TTC549 (cell line): ENCODE data around the gene WDR7.

Experiments
- FAIRE-seq: peaks from 2 replicates; lab custom pipeline; 2012; peaks lifted over from hg19 to GRCh38; lab: Jason Lieb, UNC

WDR7 gene

DNA sequence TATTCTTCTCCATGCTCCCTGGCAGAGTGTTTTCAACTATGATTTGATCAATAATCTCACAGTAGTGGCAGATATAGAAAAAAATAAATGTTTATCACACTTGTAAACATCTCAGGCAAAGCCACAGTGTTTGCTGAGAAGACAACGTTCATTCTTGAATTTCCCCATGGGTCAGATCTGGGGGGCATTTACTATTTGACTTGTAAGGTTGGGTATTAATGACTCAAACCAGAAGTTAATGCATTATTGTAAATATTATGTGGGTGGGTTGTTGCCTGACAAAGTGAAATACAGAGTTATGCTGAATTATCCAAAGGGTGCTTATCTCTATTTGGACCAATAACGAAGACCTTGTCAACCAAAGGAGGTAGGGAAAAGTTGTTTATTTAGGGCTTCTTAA is 346.0 kb downstream of the WDR7 start:
- FAIRE-seq, result no peak

DNA sequence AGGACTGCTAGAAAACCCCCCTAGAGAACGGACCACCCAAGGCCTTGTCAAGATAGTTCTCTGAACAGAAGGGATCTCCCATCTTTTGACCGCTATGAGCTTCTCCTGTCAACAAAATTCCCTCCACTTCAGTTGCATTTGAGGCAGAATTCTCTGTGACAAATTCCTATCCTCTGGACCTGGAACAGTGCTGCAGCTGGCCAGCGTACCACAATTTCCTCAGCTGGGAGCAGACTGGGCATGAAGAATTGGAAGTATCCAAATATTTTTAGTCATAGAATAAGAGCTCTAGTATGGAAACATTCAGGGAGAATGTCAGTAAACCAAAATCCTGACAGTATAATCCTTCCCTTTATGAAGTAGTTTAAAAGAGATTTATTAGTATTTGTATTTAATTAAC is 348.7 kb downstream of the WDR7 start:
- no peak for FAIRE-seq

- no peak for FAIRE-seq
These were observed 351.5 kb downstream of the WDR7 start for GRCh38 chr18:57002627-57003026.

DNA sequence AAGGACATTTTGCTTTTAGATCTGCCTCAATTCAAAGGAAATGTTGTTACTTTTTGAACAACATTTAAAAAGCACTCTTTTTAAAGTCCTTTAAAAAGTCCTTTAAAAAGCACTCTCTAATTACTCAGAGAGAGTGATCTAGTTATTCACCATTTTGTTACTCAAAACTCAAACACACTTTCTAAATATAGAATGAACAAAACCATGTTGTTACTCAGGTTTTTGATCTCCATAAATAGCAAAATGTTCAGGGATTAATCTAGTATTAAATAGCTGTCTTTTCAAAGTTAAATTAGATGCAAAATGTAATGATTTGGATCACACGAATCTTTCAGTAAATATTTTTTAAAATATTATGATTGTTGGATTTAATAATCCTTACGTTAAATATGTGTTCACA is 352.2 kb downstream of the WDR7 start:
- FAIRE-seq, result no peak

DNA sequence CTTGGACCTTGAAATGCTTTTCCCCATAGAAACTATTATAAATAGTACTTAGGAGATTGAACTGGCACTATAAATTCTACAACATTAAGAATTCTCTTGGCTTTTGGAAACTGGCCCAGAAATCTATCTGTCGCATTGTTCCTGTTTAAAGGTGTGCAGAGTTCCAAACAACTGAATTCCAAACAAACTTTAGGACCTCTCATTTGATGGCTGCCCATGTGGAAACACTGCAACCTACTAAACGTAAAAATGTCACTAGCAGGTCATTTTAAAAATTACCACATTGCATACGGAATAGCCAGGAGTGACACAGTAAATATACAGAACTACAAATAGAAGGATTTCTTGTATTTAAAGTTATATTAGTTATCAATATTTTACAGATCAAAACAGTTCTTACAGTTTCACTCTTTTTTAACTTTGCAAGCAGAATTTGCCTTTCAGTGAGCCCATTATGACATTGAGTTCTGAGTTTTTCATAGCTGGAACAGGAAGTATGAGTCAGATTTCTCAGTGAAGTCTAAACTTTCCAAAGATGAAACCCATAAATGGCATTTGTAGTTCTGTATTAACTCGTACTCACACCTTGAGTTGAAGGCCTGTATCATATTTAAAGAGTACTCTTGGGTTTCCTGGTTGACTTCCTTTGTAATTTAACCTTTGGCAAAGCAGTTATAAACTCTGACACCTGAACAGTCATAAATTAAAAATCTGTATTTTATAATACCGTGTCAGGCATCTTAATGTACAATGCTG is 353.4 kb downstream of the WDR7 start:
- FAIRE-seq, result no peak

DNA sequence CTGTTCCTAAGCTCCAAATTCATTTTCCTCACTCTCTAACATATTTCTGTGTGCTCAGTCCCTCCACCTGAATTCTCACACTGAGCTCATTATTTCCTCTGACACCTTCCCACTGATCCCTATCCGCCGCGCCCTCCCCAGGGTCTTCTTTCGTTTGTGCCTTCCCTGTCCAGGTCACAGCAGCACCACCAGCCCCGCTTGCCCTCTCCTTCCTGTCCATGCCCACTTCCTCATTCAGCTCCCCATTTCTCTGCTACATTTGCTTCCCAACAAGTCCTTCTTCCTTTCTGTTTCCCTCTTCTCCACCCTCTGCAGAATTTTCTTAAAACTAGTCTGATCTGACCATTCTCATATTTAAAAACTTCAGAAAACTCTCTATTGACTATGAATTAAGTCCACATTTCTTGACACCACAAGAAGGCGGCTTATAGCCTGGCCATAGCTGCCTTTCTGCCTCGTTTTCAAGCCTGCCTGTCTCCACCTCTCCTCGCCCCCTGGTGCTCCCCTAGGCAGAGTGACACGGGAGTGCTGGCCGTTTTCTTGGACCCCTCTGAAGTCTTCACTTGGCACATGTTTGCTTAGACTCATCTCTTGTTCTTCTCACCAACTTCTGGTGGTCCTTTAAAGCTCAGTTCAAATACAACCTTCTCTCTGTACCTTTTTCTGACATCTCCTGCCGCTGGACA is 357.0 kb downstream of the WDR7 start:
- no peak for FAIRE-seq

DNA sequence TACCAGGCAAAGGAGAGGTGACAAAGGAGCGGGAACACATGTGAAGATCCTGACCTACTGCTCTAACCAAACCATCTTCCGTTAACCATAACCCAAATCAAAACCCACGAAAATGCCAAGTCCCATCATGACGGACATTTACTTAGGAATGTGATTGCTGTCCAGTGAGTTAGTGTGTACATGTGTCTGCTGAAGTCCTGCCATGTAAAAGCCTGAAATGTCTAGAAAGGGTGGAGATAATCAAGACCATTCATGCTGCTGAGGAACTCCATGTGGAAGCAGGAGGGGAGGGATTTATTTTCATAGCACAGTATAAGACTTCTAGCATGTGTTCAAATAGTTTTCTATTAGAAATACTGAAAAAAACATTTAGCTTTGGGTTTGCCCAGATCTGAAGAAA is 358.7 kb downstream of the WDR7 start:
- FAIRE-seq, result no peak

DNA sequence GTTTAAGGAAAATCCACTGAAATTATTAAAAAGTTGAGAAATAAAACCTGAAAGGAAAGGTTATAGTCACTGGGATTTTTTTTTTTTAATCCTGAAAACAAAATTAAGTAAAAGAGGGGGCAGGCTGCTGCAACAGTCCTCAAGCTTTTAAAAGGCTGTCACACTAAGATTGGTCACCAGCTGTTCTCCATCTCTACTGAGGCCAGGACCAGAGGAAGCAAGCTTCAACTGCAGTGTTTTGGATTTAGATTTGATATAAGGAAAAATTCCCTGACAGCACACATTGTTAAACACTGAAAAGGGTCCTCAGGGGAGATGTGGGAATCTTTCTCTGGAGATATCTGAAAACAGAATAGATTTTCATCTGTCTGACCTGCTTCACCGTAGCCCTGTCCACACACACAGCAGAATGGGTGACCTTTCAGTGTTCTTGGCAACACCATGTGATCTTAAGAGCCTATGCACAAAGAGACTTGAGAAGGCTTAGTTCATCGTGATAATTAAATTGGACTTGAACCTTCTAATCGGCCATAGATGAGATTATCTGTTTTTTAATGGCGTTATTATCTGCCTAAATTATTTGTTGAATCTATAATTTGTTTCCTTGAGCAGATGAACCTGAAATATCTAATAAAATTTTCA is 363.7 kb downstream of the WDR7 start:
- no peak for FAIRE-seq

- FAIRE-seq, result no peak
These were observed 364.3 kb downstream of the WDR7 start for GRCh38 chr18:57015451-57015850.

DNA sequence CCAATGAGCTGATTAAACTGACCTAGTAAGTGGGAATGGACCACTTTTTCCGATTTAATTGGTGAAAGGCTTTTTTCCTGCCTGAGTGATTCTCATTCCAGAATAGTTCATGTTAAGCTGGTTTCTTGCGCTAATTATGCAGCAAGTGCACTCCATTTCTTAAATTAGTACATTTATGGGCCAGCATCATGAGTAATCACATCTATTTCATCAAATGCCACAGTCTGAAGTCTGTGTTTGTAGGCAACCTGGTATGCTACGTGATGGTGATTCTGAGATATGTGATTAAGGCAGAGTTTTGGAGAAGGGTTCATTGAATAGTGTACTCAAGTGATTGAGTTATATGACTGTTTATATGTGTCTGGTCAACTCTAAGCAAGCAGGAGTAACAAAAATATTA is 367.7 kb downstream of the WDR7 start:
- no peak for FAIRE-seq

DNA sequence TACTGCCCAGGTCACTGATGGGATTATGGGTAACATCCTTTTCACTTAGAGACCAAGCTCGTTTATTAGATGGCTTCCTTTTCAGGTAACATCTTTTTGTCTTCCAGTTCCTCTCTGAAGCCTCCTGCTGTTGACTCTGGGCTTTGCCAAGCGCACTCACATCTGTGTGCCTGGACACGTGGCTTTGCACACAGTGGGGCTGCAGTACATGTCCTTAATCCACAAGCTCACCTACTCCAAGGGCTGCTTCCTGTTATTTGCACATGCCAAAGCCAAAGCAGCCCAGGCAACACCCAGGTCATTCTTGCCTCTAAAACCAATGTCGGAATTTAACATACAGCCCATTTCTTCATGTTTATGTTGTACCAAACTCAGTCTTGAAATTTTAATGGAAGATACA is 371.6 kb downstream of the WDR7 start:
- no peak for FAIRE-seq

GRCh38 chr18:57023275-57023882 is 372.2 kb downstream of the WDR7 start:
- FAIRE-seq, result no peak

GRCh38 chr18:57025540-57025939 is 374.4 kb downstream of the WDR7 start:
- FAIRE-seq, result no peak

DNA sequence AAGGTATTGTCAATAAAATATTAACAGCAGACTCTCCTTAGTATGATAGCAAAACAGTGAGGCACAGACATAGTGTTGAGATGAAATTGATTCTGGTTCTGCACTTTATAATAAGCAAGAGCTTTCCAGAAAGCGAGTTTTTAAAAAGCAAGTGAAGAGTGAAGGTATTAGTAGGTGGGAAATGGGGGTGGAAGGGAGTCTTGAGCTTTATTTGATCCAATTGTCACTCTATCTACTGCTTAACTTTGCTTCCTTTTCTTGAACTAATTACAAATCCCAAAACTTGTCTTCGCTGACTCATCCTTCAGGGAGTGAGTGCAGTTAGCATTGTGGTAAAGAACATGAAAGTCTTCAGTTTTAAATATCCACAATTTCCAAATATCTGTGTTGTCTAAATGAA is 375.2 kb downstream of the WDR7 start:
- FAIRE-seq, result no peak

- FAIRE-seq, result no peak
These were observed 376.1 kb downstream of the WDR7 start for GRCh38 chr18:57027190-57027708.

DNA sequence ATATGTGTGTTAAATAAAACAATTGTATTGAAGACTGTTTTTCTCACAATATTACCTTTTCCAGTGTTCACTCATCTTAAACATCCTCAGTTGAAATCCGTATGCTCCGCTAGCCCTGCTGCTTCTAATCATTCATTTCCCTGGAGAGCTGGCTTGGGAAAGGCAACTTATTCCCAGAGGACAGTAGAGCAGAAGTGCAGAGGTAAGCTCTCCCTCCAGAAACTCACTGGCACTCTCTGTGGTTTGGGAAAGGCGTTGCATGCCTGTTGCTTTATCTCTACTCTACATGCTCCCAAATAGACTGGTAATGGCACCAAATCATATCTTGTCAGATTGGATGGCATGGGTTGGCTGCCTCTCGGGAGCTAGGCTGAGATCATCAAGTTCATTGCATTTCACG is 378.6 kb downstream of the WDR7 start:
- no peak for FAIRE-seq

GRCh38 chr18:57030417-57030816 is 379.3 kb downstream of the WDR7 start:
- no peak for FAIRE-seq

DNA sequence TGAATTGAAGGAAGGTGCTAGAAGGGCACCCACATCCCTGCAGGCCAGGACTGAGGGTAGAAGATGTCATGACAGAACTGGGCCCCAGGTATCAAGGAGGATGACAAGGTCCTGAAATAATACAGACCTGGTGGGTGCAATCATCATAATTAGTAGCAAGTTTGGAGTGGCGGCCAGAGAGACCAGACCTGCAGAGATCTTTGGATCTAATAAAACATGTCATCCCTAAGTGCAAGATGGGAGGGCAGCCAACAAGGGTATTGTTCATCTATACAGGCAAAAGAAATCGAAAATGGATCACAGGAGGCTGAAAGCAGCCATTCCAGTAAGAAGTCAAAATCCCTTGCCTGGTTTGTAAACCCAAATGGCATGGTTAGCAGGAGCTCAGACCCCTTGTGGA is 384.4 kb downstream of the WDR7 start:
- FAIRE-seq, result no peak

- FAIRE-seq, result no peak
These were observed 387.2 kb downstream of the WDR7 start for GRCh38 chr18:57038395-57038794.

- no peak for FAIRE-seq
These were observed 389.0 kb downstream of the WDR7 start for GRCh38 chr18:57040175-57040574.

- FAIRE-seq, result no peak
These were observed 392.1 kb downstream of the WDR7 start for GRCh38 chr18:57043241-57043640.

DNA sequence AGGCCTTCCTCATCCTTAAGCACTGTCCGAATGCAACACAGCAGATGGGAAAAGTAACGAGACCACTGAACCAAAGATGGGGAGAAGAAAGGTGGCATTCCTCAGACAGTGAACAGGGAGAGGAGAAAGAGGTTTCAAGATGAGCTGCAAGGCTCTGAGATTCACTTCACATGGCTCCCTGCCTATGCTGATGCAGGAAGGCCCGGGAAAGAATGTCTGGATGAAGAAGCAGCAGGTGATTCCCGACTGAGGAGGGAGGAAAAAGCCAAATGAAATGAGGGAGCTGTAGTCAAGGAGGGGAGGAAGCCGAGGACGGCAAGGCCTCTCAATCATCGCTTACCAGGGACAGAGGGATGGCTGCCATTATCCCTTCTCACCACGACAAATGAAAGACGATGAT is 397.2 kb downstream of the WDR7 start:
- FAIRE-seq, result no peak

DNA sequence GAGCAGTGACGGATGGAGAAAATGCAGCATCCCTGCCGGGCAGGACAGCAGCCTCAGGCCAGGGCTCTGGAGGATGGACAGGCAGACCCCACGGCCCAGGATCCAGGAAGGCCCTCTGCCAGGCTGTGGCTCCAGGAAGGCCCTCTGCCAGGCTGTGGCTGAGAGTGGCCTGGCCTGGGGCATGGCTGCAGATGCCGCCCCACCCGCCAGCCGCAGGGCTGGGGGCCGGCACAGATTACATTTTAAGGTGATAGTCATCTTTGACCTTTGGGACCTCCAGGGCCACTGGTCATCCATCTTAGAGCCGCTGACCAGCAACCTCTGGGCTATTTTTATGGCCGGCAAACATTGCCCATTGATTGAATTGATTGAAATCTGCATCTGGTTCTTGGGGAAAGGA is 397.7 kb downstream of the WDR7 start:
- FAIRE-seq, result no peak
